SK-N-SH treated with all-trans-retinoic acid at 6 μM for 48 hours (cell line): ENCODE data around the gene PCSK5.

Source experiments
- ATAC-seq: fragments of 200-7000 bp; cut with Tn5 transposase; 3 replicates; pipeline ENCODE4 v1.9.1; 2020; ENCODE audit warnings: mild to moderate bottlenecking, moderate library complexity
- ARNTL ChIP-seq: fragments of 450-650 bp; formaldehyde crosslinking; IDR thresholded peaks from 2 replicates; pipeline ENCODE4 v1.5.0; 2020; ENCODE audit warnings: low read depth, mild to moderate bottlenecking, moderate library complexity, borderline replicate concordance
- BACH2 ChIP-seq: fragments of 250-450 bp; sonication (Bioruptor Pico); IDR thresholded peaks from 2 replicates; pipeline ENCODE4 v1.9.0; 2021; ENCODE audit warnings: mild to moderate bottlenecking, borderline replicate concordance
- CREB5 ChIP-seq: fragments of 250-450 bp; sonication (Bioruptor Pico); IDR thresholded peaks from 2 replicates; pipeline ENCODE4 v1.5.1; 2020; ENCODE audit warnings: low read depth, mild to moderate bottlenecking, moderate library complexity
- CSDC2 ChIP-seq: fragments of 250-450 bp; sonication (Bioruptor Pico); IDR thresholded peaks from 2 replicates; pipeline ENCODE4 v1.5.0; 2020; ENCODE audit warnings: mild to moderate bottlenecking, moderate library complexity
- ESRRG ChIP-seq: fragments of 250-450 bp; sonication (Bioruptor Pico); IDR thresholded peaks from 2 replicates; pipeline ENCODE4 v1.6.1; 2021; ENCODE audit warnings: mild to moderate bottlenecking
- GLIS3 ChIP-seq: fragments of 250-450 bp; sonication (Bioruptor Pico); IDR thresholded peaks from 2 replicates; pipeline ENCODE4 v1.5.0; 2020; ENCODE audit warnings: mild to moderate bottlenecking, moderate library complexity
- ISL1 ChIP-seq: fragments of 250-450 bp; sonication (Bioruptor Pico); IDR thresholded peaks from 2 replicates; pipeline ENCODE4 v2.1.2; 2022; ENCODE audit warnings: mild to moderate bottlenecking, moderate library complexity
- OSR1 ChIP-seq: fragments of 250-450 bp; sonication (Bioruptor Pico); IDR thresholded peaks from 2 replicates; pipeline ENCODE4 v1.8.0; 2022; ENCODE audit warnings: moderate library complexity, mild to moderate bottlenecking, inconsistent platforms
- PATZ1 ChIP-seq: fragments of 250-450 bp; sonication (Bioruptor Pico); IDR thresholded peaks from 2 replicates; pipeline ENCODE4 v1.8.0; 2020; ENCODE audit warnings: mild to moderate bottlenecking, moderate library complexity, borderline replicate concordance
- POU6F1 ChIP-seq: fragments of 250-450 bp; sonication (Bioruptor Pico); IDR thresholded peaks from 2 replicates; pipeline ENCODE4 v1.8.0; 2021; ENCODE audit warnings: low read depth, mild to moderate bottlenecking, moderate library complexity, borderline replicate concordance
- PPARA ChIP-seq: fragments of 250-450 bp; sonication (Bioruptor Pico); IDR thresholded peaks from 2 replicates; pipeline ENCODE4 v1.5.0; 2020; ENCODE audit warnings: mild to moderate bottlenecking, borderline replicate concordance
- SNAI2 ChIP-seq: fragments of 250-450 bp; sonication (Bioruptor Pico); IDR thresholded peaks from 2 replicates; pipeline ENCODE4 v1.5.0; 2020; ENCODE audit warnings: mild to moderate bottlenecking, moderate library complexity
- TCF4 ChIP-seq: fragments of 250-450 bp; sonication (Bioruptor Pico); IDR thresholded peaks from 2 replicates; pipeline ENCODE4 v1.8.0; 2021; ENCODE audit warnings: mild to moderate bottlenecking, moderate library complexity, borderline replicate concordance
- TOX ChIP-seq: fragments of 250-450 bp; sonication (Bioruptor Pico); IDR thresholded peaks from 2 replicates; pipeline ENCODE4 v1.8.0; 2021; ENCODE audit warnings: mild to moderate bottlenecking, moderate library complexity, borderline replicate concordance
- TSHZ2 ChIP-seq: fragments of 250-450 bp; sonication (Bioruptor Pico); IDR thresholded peaks from 2 replicates; pipeline ENCODE4 v1.5.0; 2020; ENCODE audit warnings: mild to moderate bottlenecking, moderate library complexity
- ZC3H10 ChIP-seq: fragments of 250-450 bp; sonication (Bioruptor Pico); IDR thresholded peaks from 2 replicates; pipeline ENCODE4 v1.5.1; 2021; ENCODE audit warnings: mild to moderate bottlenecking, moderate library complexity
- ZFP3 ChIP-seq: fragments of 250-450 bp; sonication (Bioruptor Pico); IDR thresholded peaks from 2 replicates; pipeline ENCODE4 v1.5.0; 2020; ENCODE audit warnings: mild to moderate bottlenecking, moderate library complexity
- ZFP30 ChIP-seq: fragments of 450-650 bp; formaldehyde crosslinking; IDR thresholded peaks from 2 replicates; pipeline ENCODE4 v1.5.0; 2022; ENCODE audit warnings: mild to moderate bottlenecking, moderate library complexity
- ZNF70 ChIP-seq: fragments of 450-650 bp; formaldehyde crosslinking; IDR thresholded peaks from 2 replicates; pipeline ENCODE4 v1.5.0; 2020; ENCODE audit warnings: mild to moderate bottlenecking, moderate library complexity

The PCSK5 gene

GRCh38 chr9:75850459-75851200 is 39.8 kb upstream of the PCSK5 start:
- no peak for ATAC-seq
- TF ChIP-seq ZNF70 (CRISPR knock-in tag) = no peak
- TF ChIP-seq ZC3H10 = no peak
- no peak for TF ChIP-seq TCF4 (CRISPR knock-in tag)
- no peak for TF ChIP-seq CSDC2 (CRISPR knock-in tag)
- TF ChIP-seq GLIS3 (CRISPR knock-in tag) = no peak
- no peak for TF ChIP-seq BACH2
- TF ChIP-seq TOX (CRISPR knock-in tag) = no peak
- no peak for TF ChIP-seq PATZ1 (CRISPR knock-in tag)
- no peak for TF ChIP-seq ESRRG (CRISPR knock-in tag)
- no peak for TF ChIP-seq ISL1
- no peak for TF ChIP-seq CREB5 (CRISPR knock-in tag)

- ATAC-seq = no peak
Measured at GRCh38 chr9:75851917-75852316, 38.6 kb upstream of the PCSK5 start.

GRCh38 chr9:75852746-75853145 is 37.7 kb upstream of the PCSK5 start:
- no peak for TF ChIP-seq OSR1 (CRISPR knock-in tag)
- TF ChIP-seq SNAI2 (CRISPR knock-in tag) = no peak
- no peak for TF ChIP-seq ZFP3 (CRISPR knock-in tag)
- no peak for TF ChIP-seq TSHZ2 (CRISPR knock-in tag)
- TF ChIP-seq CREB5 (CRISPR knock-in tag) = no peak
- no peak for TF ChIP-seq ZNF70 (CRISPR knock-in tag)
- no peak for TF ChIP-seq PATZ1 (CRISPR knock-in tag)
- TF ChIP-seq TOX (CRISPR knock-in tag) = no peak
- TF ChIP-seq ISL1 = no peak
- TF ChIP-seq ZC3H10 = no peak
- no peak for TF ChIP-seq ZFP30
- no peak for TF ChIP-seq CSDC2 (CRISPR knock-in tag)
- TF ChIP-seq ARNTL (CRISPR knock-in tag) = no peak
- ATAC-seq = no peak

More at GRCh38 chr9:75851917-75852316, 38.6 kb upstream of the PCSK5 start:
- TF ChIP-seq CSDC2 (CRISPR knock-in tag) (no peak), SNAI2 (CRISPR knock-in tag) (no peak), POU6F1 (no peak), ZFP30 (no peak), PPARA (CRISPR knock-in tag) (no peak)
